Uterus (tissue), 4 donors: ENCODE data around the gene TTC7B. TPM values are rescaled to one million over a fixed set of nuclear protein-coding genes. Genes with fewer than 3 reads are reported as not detected.

ENCODE experiments used
- DNase-seq, 2 donors: peaks; one replicate each; pipeline ENCODE4 v3.0.0-alpha.2; 2019 to 2020
- H3K27ac ChIP-seq, 2 donors: fragments of 200-600 bp; sonication (generic); 1 replicate in 1 of 2; 2 replicates in 1 of 2; pipeline ENCODE4 v1.5.1; 2016 to 2018
- H3K27me3 ChIP-seq, 2 donors: fragments of 200-600 bp; sonication (generic); one replicate each; pipeline ENCODE4 v1.5.1; 2018 to 2019; ENCODE audit warnings: control low read depth in 1 of 2
- H3K36me3 ChIP-seq, 2 donors: fragments of 200-600 bp; sonication (generic); one replicate each; pipeline ENCODE4 v1.5.1; 2019; ENCODE audit warnings: control low read depth in 1 of 2
- H3K4me1 ChIP-seq, 2 donors: fragments of 200-600 bp; sonication (generic); one replicate each; pipeline ENCODE4 v1.5.1; 2018 to 2019; ENCODE audit warnings: control low read depth in 1 of 2
- H3K4me3 ChIP-seq, 2 donors: fragments of 200-600 bp; sonication (generic); 1 replicate in 1 of 2; 2 replicates in 1 of 2; pipeline ENCODE4 v1.5.1; 2018 to 2019; ENCODE audit warnings: mild to moderate bottlenecking in 1 of 2
- H3K9me3 ChIP-seq, 2 donors: fragments of 200-600 bp; sonication (generic); one replicate each; pipeline ENCODE4 v1.5.1; 2019; ENCODE audit warnings: control low read depth in 1 of 2
- CTCF ChIP-seq, 4 experiments: fragments of 200-600 bp in 2 of 4; fragments of 450-650 bp in 2 of 4; sonication (generic) in 2 of 4; IDR thresholded peaks; one replicate each; pipeline ENCODE4 v1.5.1; 2016 to 2019; ENCODE audit warnings: antibody characterized with exemption in 4 of 4, mild to moderate bottlenecking in 2 of 4, moderate library complexity in 1 of 4
- POLR2A ChIP-seq, 2 donors: fragments of 450-650 bp; IDR thresholded peaks; one replicate each; pipeline ENCODE4 v1.6.1; 2016; ENCODE audit warnings: antibody characterized with exemption in 2 of 2, mild to moderate bottlenecking in 1 of 2, moderate library complexity in 1 of 2
- intact Hi-C: fragments of 100-400 bp; cut with DNase I; formaldehyde crosslinking; loops from one replicate; pipeline ENCODE4 v1.15.1; 2023; ENCODE audit warnings: low total_unique reads
- total RNA-seq, 4 donors: library from RNA; depleted of rRNA in 3 of 4; stranded (reverse); fragments of >200 nt in 3 of 4; gene quantifications; one replicate each; pipeline versions ENCODE4 v1.1.0 to v1.2.4, GENCODE V29; 2014 to 2023
- donor health status: DM: yes; HTN: yes; CAD: no.

TTC7B gene
- total RNA-seq, 4 donors from 2014 or later, result 15.3 to 73.9 (median 28.0) TPM

- peak overlapping the region in 1 of 2 donors; percentile 28 for H3K27ac ChIP-seq
- H3K4me1 ChIP-seq, result no peaks in the 10 kb centered on the region
- no peaks in the 10 kb centered on the region for H3K9me3 ChIP-seq
- no peak overlapping the region for H3K4me3 ChIP-seq
- H3K27me3 ChIP-seq, result no peaks in the 10 kb centered on the region
- intact Hi-C loops, result no loop called here
- no peak for TF ChIP-seq CTCF (IDR thresholded peaks at IDR 0.05)
- no peak for TF ChIP-seq POLR2A (IDR thresholded peaks at IDR 0.05)
- no peaks in the 10 kb centered on the region for H3K36me3 ChIP-seq
- DNase-seq, result no peak
Observed at GRCh38 chr14:90675399-90675798, 140.8 kb downstream of the TTC7B start.

- DNase-seq, result no peak
- H3K4me3 ChIP-seq, result no peak overlapping the region
- TF ChIP-seq POLR2A (IDR thresholded peaks at IDR 0.05) (no peak), CTCF (IDR thresholded peaks at IDR 0.05) (no peak)
- no peaks in the 10 kb centered on the region for H3K27me3 ChIP-seq
- no peaks in the 10 kb centered on the region for H3K4me1 ChIP-seq
- peak overlapping the region in 1 of 2 donors; percentile 28 for H3K27ac ChIP-seq
- intact Hi-C loops, result no loop called here
- H3K9me3 ChIP-seq, result no peaks in the 10 kb centered on the region
- no peaks in the 10 kb centered on the region for H3K36me3 ChIP-seq
Observed at GRCh38 chr14:90674716-90675115, 141.5 kb downstream of the TTC7B start.

- Histone ChIP-seq H3K4me1 (no peaks in the 10 kb centered on the region), H3K36me3 (no peaks in the 10 kb centered on the region), H3K4me3 (no peak overlapping the region), H3K27me3 (no peaks in the 10 kb centered on the region), H3K9me3 (peaks cover 0 to under 1% of the 10 kb centered on the region in 2 donors), H3K27ac (no peak overlapping the region)
- intact Hi-C loops, result no loop called here
- no peak for DNase-seq
- TF ChIP-seq CTCF (IDR thresholded peaks at IDR 0.05), result no peak
- TF ChIP-seq POLR2A (IDR thresholded peaks at IDR 0.05), result no peak
Observed at GRCh38 chr14:90674043-90674670, 142.1 kb downstream of the TTC7B start.

GRCh38 chr14:90671382-90672234 lies 144.6 kb downstream of the TTC7B start:
- Histone ChIP-seq H3K4me1 (no peaks in the 10 kb centered on the region), H3K4me3 (no peak overlapping the region), H3K27me3 (no peaks in the 10 kb centered on the region), H3K36me3 (no peaks in the 10 kb centered on the region), H3K9me3 (peaks cover 0 to 4% of the 10 kb centered on the region in 2 donors), H3K27ac (no peak overlapping the region)
- no peak for DNase-seq
- intact Hi-C loops, result no loop called here
- no peak for TF ChIP-seq CTCF (IDR thresholded peaks at IDR 0.05)
- no peak for TF ChIP-seq POLR2A (IDR thresholded peaks at IDR 0.05)

GRCh38 chr14:90669731-90670130 lies 146.5 kb downstream of the TTC7B start:
- Histone ChIP-seq H3K27me3 (no peaks in the 10 kb centered on the region), H3K27ac (no peak overlapping the region), H3K36me3 (no peaks in the 10 kb centered on the region), H3K9me3 (peaks cover 0 to 4% of the 10 kb centered on the region in 2 donors), H3K4me1 (no peaks in the 10 kb centered on the region), H3K4me3 (no peak overlapping the region)
- TF ChIP-seq POLR2A (IDR thresholded peaks at IDR 0.05), result no peak
- TF ChIP-seq CTCF (IDR thresholded peaks at IDR 0.05), result no peak
- intact Hi-C loops, result no loop called here
- no peak for DNase-seq
